Colonic mucosa (tissue), 4 donors: ENCODE results near the gene ZSWIM5. TPM values are rescaled to one million over a fixed set of nuclear protein-coding genes. Genes with fewer than 3 reads are reported as not detected.
"Not testable (repeated sequence)": the region's sequence is repeated elsewhere in the genome, so short reads cannot be mapped to it uniquely, and the experiment has no call there.

Experiments used
- DNase-seq: peaks from one replicate; pipeline ENCODE4 v3.0.0-alpha.2; 2020
- H3K27ac ChIP-seq: fragments of 200-600 bp; one replicate; pipeline ENCODE4 v1.8.0; 2021
- H3K27me3 ChIP-seq: fragments of 200-600 bp; one replicate; pipeline ENCODE4 v1.8.0; 2021
- H3K36me3 ChIP-seq: fragments of 200-600 bp; one replicate; pipeline ENCODE4 v1.8.0; 2021
- H3K4me1 ChIP-seq: fragments of 200-600 bp; one replicate; pipeline ENCODE4 v1.8.0; 2021; ENCODE audit warnings: mild to moderate bottlenecking
- H3K4me3 ChIP-seq: fragments of 200-600 bp; one replicate; pipeline ENCODE4 v1.8.0; 2021
- H3K9ac ChIP-seq, 2 donors: one replicate each; pipeline ENCODE4 v1.7.0; 2013; ENCODE audit warnings: control low read depth in 2 of 2, low read depth in 2 of 2, low read length in 2 of 2
- H3K9me3 ChIP-seq: fragments of 200-600 bp; one replicate; pipeline ENCODE4 v1.8.0; 2021
- CTCF ChIP-seq: fragments of 200-600 bp; IDR thresholded peaks from one replicate; pipeline ENCODE4 v1.8.0; 2022; ENCODE audit warnings: antibody characterized with exemption, mild to moderate bottlenecking
- intact Hi-C: fragments of 100-400 bp; cut with DNase I; formaldehyde crosslinking; loops from one replicate; pipeline ENCODE4 v1.14.1; 2022
- total RNA-seq, 2 donors: library from RNA; stranded (reverse); fragmentation: NEBNext Ultra II Directional in 1 of 2; extraction: Animal tissue kit (Norgen Biotek cat#: 25700) in 1 of 2; gene quantifications; one replicate each; pipeline ENCODE4 v1.2.1, GENCODE V29; 2021
- donor health status: healthy.
- donor health status: DM: no; HTN: no; CAD: no.
- donor health status: DM: no; HTN: no; CAD: no.

Gene ZSWIM5
- total RNA-seq, 2 donors from 2014 or later, result 9.0 to 9.7 TPM

GRCh38 chr1:45200435-45200834 lies 6.0 kb downstream of the ZSWIM5 start:
- no peak for TF ChIP-seq CTCF

GRCh38 chr1:45198185-45198584 lies 8.2 kb downstream of the ZSWIM5 start:
- intact Hi-C loops, result no loop called here

More at GRCh38 chr1:45200435-45200834, 6.0 kb downstream of the ZSWIM5 start:
- Histone ChIP-seq H3K27ac (no peak overlapping the region), H3K9ac (no peak overlapping the region), H3K9me3 (no peaks in the 10 kb centered on the region), H3K27me3 (no peaks in the 10 kb centered on the region), H3K4me3 (no peak overlapping the region), H3K36me3 (no peaks in the 10 kb centered on the region), H3K4me1 (no peaks in the 10 kb centered on the region)
- no peak for DNase-seq
- intact Hi-C loops, result no loop called here

GRCh38 chr1:45196863-45197262 lies 9.5 kb downstream of the ZSWIM5 start:
- intact Hi-C loops, result no loop called here
- Histone ChIP-seq H3K9ac (no peak overlapping the region), H3K4me3 (no peak overlapping the region), H3K27me3 (no peaks in the 10 kb centered on the region), H3K27ac (no peak overlapping the region), H3K4me1 (no peaks in the 10 kb centered on the region), H3K36me3 (no peaks in the 10 kb centered on the region), H3K9me3 (no peaks in the 10 kb centered on the region)
- DNase-seq, result no peak
- TF ChIP-seq CTCF, result no peak

More at GRCh38 chr1:45198185-45198584, 8.2 kb downstream of the ZSWIM5 start:
- no peak overlapping the region for H3K27ac ChIP-seq
- H3K9ac ChIP-seq, result no peak overlapping the region
- no peak for TF ChIP-seq CTCF
- no peak for DNase-seq
- no peaks in the 10 kb centered on the region for H3K36me3 ChIP-seq
- H3K4me1 ChIP-seq, result no peaks in the 10 kb centered on the region
- no peak overlapping the region for H3K4me3 ChIP-seq
- H3K27me3 ChIP-seq, result no peaks in the 10 kb centered on the region
- H3K9me3 ChIP-seq, result no peaks in the 10 kb centered on the region

GRCh38 chr1:45191418-45191783 lies 15.0 kb downstream of the ZSWIM5 start:
- intact Hi-C loops, result no loop called here
- H3K27ac ChIP-seq, result no peak overlapping the region
- DNase-seq, result no peak
- H3K4me3 ChIP-seq, result no peak overlapping the region
- no peak for TF ChIP-seq CTCF
- no peaks in the 10 kb centered on the region for H3K27me3 ChIP-seq
- no peaks in the 10 kb centered on the region for H3K4me1 ChIP-seq
- no peaks in the 10 kb centered on the region for H3K36me3 ChIP-seq
- H3K9ac ChIP-seq, result no peak overlapping the region
- H3K9me3 ChIP-seq, result no peaks in the 10 kb centered on the region

GRCh38 chr1:45187725-45188124 lies 18.7 kb downstream of the ZSWIM5 start:
- intact Hi-C loops, result no loop called here
- Histone ChIP-seq H3K9ac (no peak overlapping the region), H3K4me1 (no peaks in the 10 kb centered on the region), H3K36me3 (no peaks in the 10 kb centered on the region), H3K4me3 (no peak overlapping the region), H3K9me3 (no peaks in the 10 kb centered on the region), H3K27me3 (no peaks in the 10 kb centered on the region), H3K27ac (no peak overlapping the region)
- no peak for DNase-seq
- TF ChIP-seq CTCF, result no peak

- H3K27ac ChIP-seq, H3K9ac ChIP-seq, H3K36me3 ChIP-seq, H3K4me1 ChIP-seq, intact Hi-C loops, DNase-seq, H3K27me3 ChIP-seq, H3K4me3 ChIP-seq, H3K9me3 ChIP-seq: not testable (repeated sequence)
These were observed 26.4 kb downstream of the ZSWIM5 start for GRCh38 chr1:45179918-45180519.
